ENCODE data around the gene SLC38A9. TPM values are rescaled to one million over a fixed set of nuclear protein-coding genes. Genes with fewer than 3 reads are reported as not detected.

Gene SLC38A9
- polyA plus RNA-seq, 1 experiment: 12.5 TPM

GRCh38 chr5:55592388-55593114, 119.6 kb downstream of the SLC38A9 start:
- H3K36me3 ChIP-seq (ENCODE audit: control insufficient read depth, insufficient read depth, low read length): no peaks in the 10 kb centered on the region
- ChIA-PET CTCF (no interaction called here), POLR2A (no interaction called here)
- no peak overlapping the region for H3K4me3 ChIP-seq (ENCODE audit: low read depth, low read length)
- H3K27me3 ChIP-seq (ENCODE audit: control insufficient read depth, insufficient read depth, low read length): no peaks in the 10 kb centered on the region
- TF ChIP-seq, protein P1, sequence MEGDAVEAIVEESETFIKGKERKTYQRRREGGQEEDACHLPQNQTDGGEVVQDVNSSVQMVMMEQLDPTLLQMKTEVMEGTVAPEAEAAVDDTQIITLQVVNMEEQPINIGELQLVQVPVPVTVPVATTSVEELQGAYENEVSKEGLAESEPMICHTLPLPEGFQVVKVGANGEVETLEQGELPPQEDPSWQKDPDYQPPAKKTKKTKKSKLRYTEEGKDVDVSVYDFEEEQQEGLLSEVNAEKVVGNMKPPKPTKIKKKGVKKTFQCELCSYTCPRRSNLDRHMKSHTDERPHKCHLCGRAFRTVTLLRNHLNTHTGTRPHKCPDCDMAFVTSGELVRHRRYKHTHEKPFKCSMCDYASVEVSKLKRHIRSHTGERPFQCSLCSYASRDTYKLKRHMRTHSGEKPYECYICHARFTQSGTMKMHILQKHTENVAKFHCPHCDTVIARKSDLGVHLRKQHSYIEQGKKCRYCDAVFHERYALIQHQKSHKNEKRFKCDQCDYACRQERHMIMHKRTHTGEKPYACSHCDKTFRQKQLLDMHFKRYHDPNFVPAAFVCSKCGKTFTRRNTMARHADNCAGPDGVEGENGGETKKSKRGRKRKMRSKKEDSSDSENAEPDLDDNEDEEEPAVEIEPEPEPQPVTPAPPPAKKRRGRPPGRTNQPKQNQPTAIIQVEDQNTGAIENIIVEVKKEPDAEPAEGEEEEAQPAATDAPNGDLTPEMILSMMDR (IDR thresholded peaks at IDR 0.05; ENCODE audit: insufficient read depth, low read depth, low read length): no peak
- DNase-seq (ENCODE audit: low read depth): no peak

DNA sequence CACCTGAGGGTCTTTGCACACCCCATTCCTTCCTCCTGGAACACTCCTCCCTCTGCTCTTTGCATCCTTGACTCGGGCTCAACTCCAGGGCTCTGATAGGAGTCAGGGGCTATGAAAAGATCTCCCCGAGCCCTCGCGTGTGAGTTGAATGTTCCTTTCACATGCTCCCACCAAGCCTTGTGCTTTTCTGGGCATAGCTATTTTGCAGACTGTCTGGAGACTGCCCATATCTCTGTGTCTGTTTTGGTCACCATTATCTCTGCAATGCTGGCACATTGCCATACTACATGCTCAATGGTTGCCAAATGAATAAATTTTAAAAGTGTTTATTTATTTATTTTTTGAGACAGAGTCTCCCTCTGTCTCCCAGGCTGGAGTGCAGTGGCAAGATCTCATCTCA, 120.4 kb downstream of the SLC38A9 start:
- TF ChIP-seq, protein P1 (IDR thresholded peaks at IDR 0.05; ENCODE audit: insufficient read depth, low read depth, low read length): no peak
- Histone ChIP-seq H3K36me3 (ENCODE audit: control insufficient read depth, insufficient read depth, low read length) (no peaks in the 10 kb centered on the region), H3K27me3 (ENCODE audit: control insufficient read depth, insufficient read depth, low read length) (no peaks in the 10 kb centered on the region), H3K4me3 (ENCODE audit: low read depth, low read length) (no peak overlapping the region)
- ChIA-PET CTCF (no interaction called here), POLR2A (no interaction called here)
- no peak for DNase-seq (ENCODE audit: low read depth)

DNA sequence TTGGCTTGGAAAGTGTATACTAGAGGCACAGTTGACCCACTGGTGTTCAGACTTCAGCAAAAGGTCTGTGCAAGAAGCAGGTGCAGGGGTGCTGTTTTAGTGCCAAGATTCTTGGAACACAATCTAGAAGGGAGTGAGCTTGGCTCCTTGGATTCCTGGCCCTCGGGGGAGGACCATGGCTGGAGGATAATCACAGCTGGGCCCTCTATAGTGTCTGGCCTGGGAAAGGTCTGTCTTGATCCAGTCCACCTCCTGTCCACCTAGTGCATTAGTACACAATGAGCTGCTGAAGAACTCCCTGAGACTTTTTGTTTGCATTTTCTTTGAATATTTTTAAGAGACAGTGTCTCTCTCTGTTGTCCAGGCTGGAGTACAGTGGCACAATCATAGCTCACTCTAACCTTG, 126.9 kb downstream of the SLC38A9 start:
- POLR2A ChIA-PET: no interaction called here
- Histone ChIP-seq H3K4me3 (ENCODE audit: low read depth, low read length) (no peak overlapping the region), H3K27me3 (ENCODE audit: control insufficient read depth, insufficient read depth, low read length) (no peaks in the 10 kb centered on the region), H3K36me3 (ENCODE audit: control insufficient read depth, insufficient read depth, low read length) (no peaks in the 10 kb centered on the region)
- CTCF ChIA-PET: no interaction called here
- TF ChIP-seq, protein P1 (IDR thresholded peaks at IDR 0.05; ENCODE audit: insufficient read depth, low read depth, low read length): no peak
- DNase-seq (ENCODE audit: low read depth): no peak

DNA sequence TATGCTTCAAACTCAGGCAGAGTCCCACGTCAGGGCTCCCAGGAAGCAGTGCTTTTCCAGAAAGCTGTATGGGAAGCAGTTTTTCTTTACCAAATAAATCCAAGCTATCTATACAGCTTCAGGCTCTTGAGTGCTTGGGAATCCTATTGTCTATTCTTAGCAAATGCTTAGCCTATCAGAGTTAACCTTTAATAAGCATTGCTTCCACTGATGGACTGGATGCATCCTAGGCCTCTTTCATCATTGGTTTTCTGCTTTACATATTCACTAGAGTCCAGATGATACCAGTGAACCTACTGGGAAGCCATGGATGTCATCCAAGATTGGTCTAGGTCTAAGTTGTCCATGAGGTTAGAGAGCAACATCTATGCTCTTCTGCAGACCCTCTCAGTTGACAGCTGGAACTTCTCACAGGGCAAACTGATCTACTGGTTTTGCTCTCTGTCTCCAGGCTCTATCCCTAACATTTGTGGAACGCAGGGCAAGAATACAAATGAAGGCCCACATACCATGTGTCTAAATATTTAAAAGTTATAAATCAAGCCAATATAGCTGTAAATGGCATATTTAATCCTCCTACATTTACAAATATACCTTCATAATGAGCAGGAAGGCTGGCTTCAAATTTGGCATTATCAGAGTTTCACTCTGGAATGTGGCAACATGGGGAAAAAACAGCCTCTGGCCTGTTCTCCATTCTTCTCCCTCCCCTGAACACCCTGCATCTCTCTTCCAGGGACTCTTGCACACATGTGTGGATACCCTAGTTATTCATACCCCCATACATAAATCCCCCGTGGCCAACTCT, 127.5 kb downstream of the SLC38A9 start:
- ChIA-PET CTCF (no interaction called here), POLR2A (no interaction called here)
- TF ChIP-seq, protein P1 (IDR thresholded peaks at IDR 0.05; ENCODE audit: insufficient read depth, low read depth, low read length): no peak

GRCh38 chr5:55583578-55583977, 128.5 kb downstream of the SLC38A9 start:
- CTCF ChIA-PET: no interaction called here
- POLR2A ChIA-PET: no interaction called here
- DNase-seq (ENCODE audit: low read depth): no peak
- H3K27me3 ChIP-seq (ENCODE audit: control insufficient read depth, insufficient read depth, low read length): no peaks in the 10 kb centered on the region
- TF ChIP-seq, protein P1 (IDR thresholded peaks at IDR 0.05; ENCODE audit: insufficient read depth, low read depth, low read length): no peak
- no peak overlapping the region for H3K4me3 ChIP-seq (ENCODE audit: low read depth, low read length)
- no peaks in the 10 kb centered on the region for H3K36me3 ChIP-seq (ENCODE audit: control insufficient read depth, insufficient read depth, low read length)

More for the DNA sequence above, 127.5 kb downstream of the SLC38A9 start:
- H3K27me3 ChIP-seq (ENCODE audit: control insufficient read depth, insufficient read depth, low read length): no peaks in the 10 kb centered on the region
- no peaks in the 10 kb centered on the region for H3K36me3 ChIP-seq (ENCODE audit: control insufficient read depth, insufficient read depth, low read length)
- H3K4me3 ChIP-seq (ENCODE audit: low read depth, low read length): no peak overlapping the region
- no peak for DNase-seq (ENCODE audit: low read depth)
